HEK293 (cell line): ENCODE results near the gene NR1H2.
"Not testable (repeated sequence)": the region's sequence is repeated elsewhere in the genome, so short reads cannot be mapped to it uniquely, and the experiment has no call there.

ENCODE experiments used
- BCL11A ChIP-seq: fragments of 450-650 bp; formaldehyde crosslinking; IDR thresholded peaks from 2 replicates; pipeline ENCODE4 v1.5.1; 2016; ENCODE audit warnings: low read depth, missing biosample characterization, missing genetic modification characterization
- SALL2 ChIP-seq: fragments of 450-650 bp; formaldehyde crosslinking; IDR thresholded peaks from 2 replicates; pipeline ENCODE4 v1.5.0; 2017; ENCODE audit warnings: missing biosample characterization, mild to moderate bottlenecking, missing genetic modification characterization, borderline replicate concordance
- SETDB1 ChIP-seq: IDR thresholded peaks from one replicate; pipeline ENCODE4 v1.6.1; 2017; ENCODE audit warnings: mild to moderate bottlenecking, low read length, moderate library complexity, mixed read lengths; ENCODE audit not compliant: insufficient read length
- ZFP41 ChIP-seq: fragments of 450-650 bp; formaldehyde crosslinking; IDR thresholded peaks from 2 replicates; pipeline ENCODE4 v1.5.1; 2016; ENCODE audit warnings: missing biosample characterization, missing genetic modification characterization, borderline replicate concordance
- ZNF10 ChIP-seq: fragments of 450-650 bp; formaldehyde crosslinking; IDR thresholded peaks from 2 replicates; pipeline ENCODE4 v1.5.1; 2017; ENCODE audit warnings: missing biosample characterization, missing genetic modification characterization
- ZNF121 ChIP-seq: fragments of 450-650 bp; formaldehyde crosslinking; IDR thresholded peaks from 2 replicates; pipeline ENCODE4 v1.5.1; 2016; ENCODE audit warnings: missing biosample characterization, missing genetic modification characterization
- ZNF157 ChIP-seq: fragments of 450-650 bp; formaldehyde crosslinking; IDR thresholded peaks from 2 replicates; pipeline ENCODE4 v1.5.1; 2016; ENCODE audit warnings: missing biosample characterization, missing genetic modification characterization
- ZNF248 ChIP-seq: fragments of 450-650 bp; formaldehyde crosslinking; IDR thresholded peaks from 2 replicates; pipeline ENCODE4 v1.5.1; 2017; ENCODE audit warnings: missing biosample characterization, missing genetic modification characterization
- ZNF560 ChIP-seq: fragments of 450-650 bp; formaldehyde crosslinking; IDR thresholded peaks from 2 replicates; pipeline ENCODE4 v1.5.1; 2017; ENCODE audit warnings: missing biosample characterization, missing genetic modification characterization, borderline replicate concordance
- TF ChIP-seq, protein P1 (sequence below): fragments of 450-650 bp; formaldehyde crosslinking; IDR thresholded peaks from 2 replicates; pipeline ENCODE4 v1.5.1; 2016; ENCODE audit warnings: missing biosample characterization, missing genetic modification characterization
- TF ChIP-seq, protein P2 (sequence below): fragments of 450-650 bp; formaldehyde crosslinking; IDR thresholded peaks from 2 replicates; pipeline ENCODE4 v1.5.1; 2016; ENCODE audit warnings: missing biosample characterization, missing genetic modification characterization

DNA sequence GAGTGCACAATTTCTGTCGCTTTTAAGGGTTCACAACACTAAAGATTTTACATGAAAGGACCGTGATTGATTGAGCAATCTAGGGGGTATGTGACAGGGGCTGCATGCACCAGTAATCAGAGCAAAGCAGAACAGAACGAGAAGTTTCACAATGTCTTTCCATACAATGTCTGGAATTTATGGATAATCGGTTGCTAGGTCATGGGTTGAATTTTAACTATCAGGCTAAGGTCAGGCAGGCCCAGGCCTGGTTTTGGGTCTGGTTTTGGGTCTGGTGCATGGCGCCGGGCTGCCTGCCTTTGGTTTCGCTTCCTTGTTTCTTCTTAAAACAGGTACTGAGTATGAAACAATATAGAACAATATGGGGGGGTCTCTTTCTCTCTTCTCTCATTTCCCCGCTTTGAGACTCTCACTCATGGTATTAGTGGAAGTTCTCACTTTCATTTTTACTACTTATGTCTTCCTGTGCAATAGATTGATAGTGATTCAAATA is 29.1 kb upstream of the NR1H2 start:
- TF ChIP-seq BCL11A; ZNF121 (tag by site-specific recombination); ZNF157; ZFP41 (tag by site-specific recombination); ZNF248; SETDB1; ZNF560 (tag by site-specific recombination); SALL2 (tag by site-specific recombination); ZNF10 (tag by site-specific recombination): not testable (repeated sequence)
- TF ChIP-seq, protein P1, sequence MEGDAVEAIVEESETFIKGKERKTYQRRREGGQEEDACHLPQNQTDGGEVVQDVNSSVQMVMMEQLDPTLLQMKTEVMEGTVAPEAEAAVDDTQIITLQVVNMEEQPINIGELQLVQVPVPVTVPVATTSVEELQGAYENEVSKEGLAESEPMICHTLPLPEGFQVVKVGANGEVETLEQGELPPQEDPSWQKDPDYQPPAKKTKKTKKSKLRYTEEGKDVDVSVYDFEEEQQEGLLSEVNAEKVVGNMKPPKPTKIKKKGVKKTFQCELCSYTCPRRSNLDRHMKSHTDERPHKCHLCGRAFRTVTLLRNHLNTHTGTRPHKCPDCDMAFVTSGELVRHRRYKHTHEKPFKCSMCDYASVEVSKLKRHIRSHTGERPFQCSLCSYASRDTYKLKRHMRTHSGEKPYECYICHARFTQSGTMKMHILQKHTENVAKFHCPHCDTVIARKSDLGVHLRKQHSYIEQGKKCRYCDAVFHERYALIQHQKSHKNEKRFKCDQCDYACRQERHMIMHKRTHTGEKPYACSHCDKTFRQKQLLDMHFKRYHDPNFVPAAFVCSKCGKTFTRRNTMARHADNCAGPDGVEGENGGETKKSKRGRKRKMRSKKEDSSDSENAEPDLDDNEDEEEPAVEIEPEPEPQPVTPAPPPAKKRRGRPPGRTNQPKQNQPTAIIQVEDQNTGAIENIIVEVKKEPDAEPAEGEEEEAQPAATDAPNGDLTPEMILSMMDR, result not testable (repeated sequence)
- TF ChIP-seq, protein P2, sequence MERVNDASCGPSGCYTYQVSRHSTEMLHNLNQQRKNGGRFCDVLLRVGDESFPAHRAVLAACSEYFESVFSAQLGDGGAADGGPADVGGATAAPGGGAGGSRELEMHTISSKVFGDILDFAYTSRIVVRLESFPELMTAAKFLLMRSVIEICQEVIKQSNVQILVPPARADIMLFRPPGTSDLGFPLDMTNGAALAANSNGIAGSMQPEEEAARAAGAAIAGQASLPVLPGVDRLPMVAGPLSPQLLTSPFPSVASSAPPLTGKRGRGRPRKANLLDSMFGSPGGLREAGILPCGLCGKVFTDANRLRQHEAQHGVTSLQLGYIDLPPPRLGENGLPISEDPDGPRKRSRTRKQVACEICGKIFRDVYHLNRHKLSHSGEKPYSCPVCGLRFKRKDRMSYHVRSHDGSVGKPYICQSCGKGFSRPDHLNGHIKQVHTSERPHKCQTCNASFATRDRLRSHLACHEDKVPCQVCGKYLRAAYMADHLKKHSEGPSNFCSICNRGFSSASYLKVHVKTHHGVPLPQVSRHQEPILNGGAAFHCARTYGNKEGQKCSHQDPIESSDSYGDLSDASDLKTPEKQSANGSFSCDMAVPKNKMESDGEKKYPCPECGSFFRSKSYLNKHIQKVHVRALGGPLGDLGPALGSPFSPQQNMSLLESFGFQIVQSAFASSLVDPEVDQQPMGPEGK (tag by site-specific recombination), result not testable (repeated sequence)
